ENCODE measurements around the gene BCAS1.

BCAS1 gene

GRCh38 chr20:54070187-54070987, at the start of gene BCAS1:
Gene BCAS1, minus strand, starts transcription at chr20:54070594. Its CDS starts 11,876 bp downstream, at chr20:54058718.
- H3K4me3 ChIP-seq (ENCODE audit: control insufficient read depth, low read depth, low read length) = no peak within 1 kb of the TSS
- TF ChIP-seq CTCF (conservative IDR thresholded peaks at IDR 0.05; ENCODE audit: control insufficient read depth, insufficient read depth, low read depth, low read length) = no peak

GRCh38 chr20:54119744-54120143, 49.4 kb upstream of the BCAS1 start:
- DNase-seq (ENCODE audit: low read depth) = no peak
- no peak for TF ChIP-seq CTCF (conservative IDR thresholded peaks at IDR 0.05; ENCODE audit: control insufficient read depth, insufficient read depth, low read depth, low read length)

More at GRCh38 chr20:54070187-54070987, at the start of gene BCAS1:
- no peak for DNase-seq (ENCODE audit: low read depth)

GRCh38 chr20:54118220-54119001, 48.0 kb upstream of the BCAS1 start:
- no peak for TF ChIP-seq CTCF (conservative IDR thresholded peaks at IDR 0.05; ENCODE audit: control insufficient read depth, insufficient read depth, low read depth, low read length)
- H3K4me3 ChIP-seq (ENCODE audit: control insufficient read depth, low read depth, low read length) = no peak overlapping the region
- DNase-seq (ENCODE audit: low read depth) = no peak

More at GRCh38 chr20:54119744-54120143, 49.4 kb upstream of the BCAS1 start:
- no peak overlapping the region for H3K4me3 ChIP-seq (ENCODE audit: control insufficient read depth, low read depth, low read length)

GRCh38 chr20:54116550-54117235, 46.3 kb upstream of the BCAS1 start:
- no peak for TF ChIP-seq CTCF (conservative IDR thresholded peaks at IDR 0.05; ENCODE audit: control insufficient read depth, insufficient read depth, low read depth, low read length)
- no peak for DNase-seq (ENCODE audit: low read depth)
- H3K4me3 ChIP-seq (ENCODE audit: control insufficient read depth, low read depth, low read length) = no peak overlapping the region

GRCh38 chr20:54115172-54115854, 44.9 kb upstream of the BCAS1 start:
- H3K4me3 ChIP-seq (ENCODE audit: control insufficient read depth, low read depth, low read length) = no peak overlapping the region
- peak; percentile 45 for DNase-seq (ENCODE audit: low read depth)
- TF ChIP-seq CTCF (conservative IDR thresholded peaks at IDR 0.05; ENCODE audit: control insufficient read depth, insufficient read depth, low read depth, low read length) = no peak

GRCh38 chr20:54114109-54114508, 43.7 kb upstream of the BCAS1 start:
- no peak for TF ChIP-seq CTCF (conservative IDR thresholded peaks at IDR 0.05; ENCODE audit: control insufficient read depth, insufficient read depth, low read depth, low read length)
- DNase-seq (ENCODE audit: low read depth) = no peak
- no peak overlapping the region for H3K4me3 ChIP-seq (ENCODE audit: control insufficient read depth, low read depth, low read length)

Measured in fibroblast of mammary gland (primary cell).